IMR-90 (cell line): Measurements from ENCODE around the gene ZDHHC4. TPM values are rescaled to one million over a fixed set of nuclear protein-coding genes. Genes with fewer than 3 reads are reported as not detected.

Experiments used
- ATAC-seq: fragments of 200-7000 bp; cut with Tn5 transposase; 2 replicates; pipeline ENCODE4 v1.9.1; 2020; ENCODE audit warnings: low read depth, mild to moderate bottlenecking, moderate library complexity
- BruUV-seq: library from RNA; stranded (reverse); fragments of 400-500 nt; replicated peaks from 2 replicates; lab custom pipeline; 2021; lab: Mats Ljungman, UMichigan
- CTCF ChIA-PET: fragments of 300-600 bp; formaldehyde crosslinking; extraction: SDS; loops from one replicate; lab custom pipeline; 2021; ENCODE audit warnings: antibody characterized with exemption; lab: Yijun Ruan, JAX
- POLR2A ChIA-PET: fragments of 300-600 bp; sonication (Branson Sonifier 250); formaldehyde crosslinking; loops from one replicate; lab custom pipeline; 2022; ENCODE audit warnings: antibody characterized with exemption; ENCODE audit not compliant: unreplicated experiment; lab: Charles Lee
- DNase-seq: peaks from one replicate; pipeline ENCODE4 v3.0.0; 2013
- H2AFZ ChIP-seq: replicated peaks from 2 replicates; pipeline ENCODE3; 2013; ENCODE audit warnings: low read length, mild to moderate bottlenecking; ENCODE audit not compliant: poor library complexity
- H2AK5ac ChIP-seq: 2 replicates; pipeline ENCODE4 v1.6.1; 2013; ENCODE audit warnings: low read depth, low read length, inconsistent platforms
- H2AK9ac ChIP-seq: replicated peaks from 2 replicates; pipeline ENCODE3; 2013; ENCODE audit warnings: mild to moderate bottlenecking, low read depth, low read length, moderate library complexity; ENCODE audit not compliant: poor library complexity
- H2BK120ac ChIP-seq: 2 replicates; pipeline ENCODE4 v1.6.1; 2013; ENCODE audit warnings: low read depth, low read length, inconsistent platforms
- H2BK15ac ChIP-seq: 3 replicates; pipeline ENCODE4 v1.6.1; 2013; ENCODE audit warnings: low read depth, low read length, inconsistent platforms
- H2BK20ac ChIP-seq: 2 replicates; pipeline ENCODE4 v1.6.1; 2013; ENCODE audit warnings: low read depth, mild to moderate bottlenecking, inconsistent platforms, low read length, moderate library complexity
- H2BK5ac ChIP-seq: 2 replicates; pipeline ENCODE4 v1.6.1; 2013; ENCODE audit warnings: mild to moderate bottlenecking, low read depth, low read length, inconsistent platforms; ENCODE audit not compliant: poor library complexity, severe bottlenecking
- H3K14ac ChIP-seq: replicated peaks from 2 replicates; pipeline ENCODE4 v1.6.1; 2013; ENCODE audit warnings: low read depth, low read length, inconsistent platforms
- H3K18ac ChIP-seq: 2 replicates; pipeline ENCODE4 v1.6.1; 2013; ENCODE audit warnings: low read depth, low read length, control low read depth
- H3K23ac ChIP-seq: 2 replicates; pipeline ENCODE4 v1.6.1; 2013; ENCODE audit warnings: low read depth, low read length, inconsistent platforms
- H3K27ac ChIP-seq: 2 replicates; pipeline ENCODE4 v1.5.1; 2013; ENCODE audit warnings: mild to moderate bottlenecking, control low read depth, low read length; ENCODE audit not compliant: insufficient read depth
- H3K27me3 ChIP-seq: 2 replicates; pipeline ENCODE4 v1.6.1; 2013; ENCODE audit warnings: low read length; ENCODE audit not compliant: control insufficient read depth, insufficient read depth
- H3K36me3 ChIP-seq: 2 replicates; pipeline ENCODE4 v1.6.1; 2013; ENCODE audit warnings: low read length, mixed read lengths; ENCODE audit not compliant: control insufficient read depth, insufficient read depth
- H3K4ac ChIP-seq: 2 replicates; pipeline ENCODE4 v1.6.1; 2013; ENCODE audit warnings: low read depth, low read length, inconsistent platforms
- H3K4me1 ChIP-seq: 2 replicates; pipeline ENCODE4 v1.6.1; 2013; ENCODE audit warnings: low read length, mixed read lengths; ENCODE audit not compliant: control insufficient read depth, insufficient read depth
- H3K4me2 ChIP-seq: 2 replicates; pipeline ENCODE4 v1.6.1; 2013; ENCODE audit warnings: low read depth, mild to moderate bottlenecking, control low read depth, low read length, moderate library complexity
- H3K4me3 ChIP-seq: 2 replicates; pipeline ENCODE4 v1.5.1; 2013; ENCODE audit warnings: low read depth, mild to moderate bottlenecking, control low read depth, low read length, moderate library complexity; ENCODE audit not compliant: insufficient read depth
- H3K56ac ChIP-seq: 2 replicates; pipeline ENCODE4 v1.6.1; 2013; ENCODE audit warnings: low read length, inconsistent platforms; ENCODE audit not compliant: insufficient read depth; ENCODE audit errors: extremely low read depth
- H3K79me1 ChIP-seq, 2 experiments: 2 replicates each; pipeline ENCODE4 v1.6.1; 2013; ENCODE audit warnings: low read length in 2 of 2, inconsistent platforms in 1 of 2, low read depth in 1 of 2
- H3K9ac ChIP-seq: 2 replicates; pipeline ENCODE4 v1.6.1; 2013; ENCODE audit warnings: low read depth, low read length, control low read depth
- H3K9me1 ChIP-seq: 2 replicates; pipeline ENCODE4 v1.6.1; 2013; ENCODE audit warnings: low read length, inconsistent platforms; ENCODE audit not compliant: insufficient read depth
- H3K9me3 ChIP-seq: 2 replicates; pipeline ENCODE4 v1.6.1; 2013; ENCODE audit warnings: low read length; ENCODE audit not compliant: control insufficient read depth, insufficient read depth
- H4K20me1 ChIP-seq: 2 replicates; pipeline ENCODE4 v1.6.1; 2013; ENCODE audit warnings: low read length, inconsistent platforms; ENCODE audit not compliant: insufficient read depth
- H4K5ac ChIP-seq: 2 replicates; pipeline ENCODE4 v1.6.1; 2013; ENCODE audit warnings: mild to moderate bottlenecking, low read depth, low read length, control low read depth
- H4K8ac ChIP-seq, 2 experiments: 2 replicates each; pipeline ENCODE4 v1.6.1; 2013; ENCODE audit warnings: low read depth in 2 of 2, low read length in 2 of 2, control low read depth in 1 of 2, inconsistent platforms in 1 of 2
- H4K91ac ChIP-seq: 2 replicates; pipeline ENCODE4 v1.6.1; 2013; ENCODE audit warnings: low read depth, low read length, inconsistent platforms; ENCODE audit not compliant: insufficient read depth
- CEBPB ChIP-seq: IDR thresholded peaks from 2 replicates; pipeline ENCODE4 v1.6.1; 2012; ENCODE audit warnings: low read depth, low read length, improper control_type of control experiment
- CTCF ChIP-seq: conservative IDR thresholded peaks from 2 replicates; pipeline ENCODE4 v1.5.1; 2012; ENCODE audit warnings: mild to moderate bottlenecking, low read depth, low read length, improper control_type of control experiment
- FOS ChIP-seq: fragments of 150-350 bp; IDR thresholded peaks from 2 replicates; pipeline ENCODE4 v1.6.1; 2016; ENCODE audit warnings: low read depth, low read length
- MAZ ChIP-seq: IDR thresholded peaks from 2 replicates; pipeline ENCODE4 v1.6.1; 2012; ENCODE audit warnings: low read depth, mild to moderate bottlenecking, low read length, improper control_type of control experiment, moderate library complexity, borderline replicate concordance
- NFE2L2 ChIP-seq: fragments of 150-350 bp; IDR thresholded peaks from 2 replicates; pipeline ENCODE4 v1.6.1; 2016; ENCODE audit warnings: low read depth, mild to moderate bottlenecking, low read length
- RCOR1 ChIP-seq: IDR thresholded peaks from 2 replicates; pipeline ENCODE4 v1.6.1; 2012; ENCODE audit warnings: mild to moderate bottlenecking, low read length, improper control_type of control experiment; ENCODE audit not compliant: insufficient replicate concordance
- RFX5 ChIP-seq: IDR thresholded peaks from 2 replicates; pipeline ENCODE4 v1.8.0; 2012; ENCODE audit warnings: low read depth, mild to moderate bottlenecking, low read length, moderate library complexity
- WGBS, 2 experiments: methylation state at CpG; one replicate each; pipeline versions ENCODE4 v1.1.5 to v1.1.7; 2013; ENCODE audit warnings: missing lambda C conversion rate in 2 of 2; ENCODE audit not compliant: insufficient read length in 1 of 2; ENCODE audit errors: extremely low coverage in 2 of 2; 5-methylcytosine and 5-hydroxymethylcytosine counted together
- dilution Hi-C: fragments of 300-500 bp; cut with HindIII; formaldehyde crosslinking; loops from one replicate; pipeline ENCODE4 v1.14.3; 2018; ENCODE audit warnings: low sequenced_read_pairs; ENCODE audit not compliant: unreplicated experiment
- in situ Hi-C: fragments of 300-500 bp; cut with MboI; formaldehyde crosslinking; loops from 3 replicates; pipeline ENCODE4 v1.14.3; 2019; ENCODE audit warnings: low sequenced_read_pairs, inconsistent platforms, mixed read lengths
- intact Hi-C: fragments of 100-400 bp; cut with micrococcal nuclease; formaldehyde crosslinking; loops from 2 replicates; pipeline ENCODE4 v1.10.0; 2022
- polyA plus RNA-seq, 3 experiments: library from polyadenylated mRNA; depleted of rRNA; stranded (reverse); fragments of >200 nt; gene quantifications; 2 replicates each; pipeline ENCODE4 v1.2.3, GENCODE V29; 2012; ENCODE audit warnings: low replicate concordance in 1 of 3
- total RNA-seq: library from RNA; depleted of rRNA; stranded (reverse); fragments of >200 nt; gene quantifications from 2 replicates; pipeline ENCODE4 v1.2.3, GENCODE V29; 2012

ZDHHC4 gene
- total and polyA plus RNA-seq, 2 of the 4 experiments (the other 2 are of a cell fraction): 43.9 to 58.3 TPM

GRCh38 chr7:6628045-6628444, 50.8 kb downstream of the ZDHHC4 start:
- no peak overlapping the region for H3K14ac ChIP-seq
- no peak overlapping the region for H3K4me3 ChIP-seq
- ATAC-seq: no peak
- no peak overlapping the region for H2AK9ac ChIP-seq
- H3K9ac ChIP-seq: no peak overlapping the region
- H2BK5ac ChIP-seq: no peak overlapping the region
- H2BK120ac ChIP-seq: no peak overlapping the region
- no peak overlapping the region for H3K4me2 ChIP-seq
- in situ Hi-C loops (no loop called here), dilution Hi-C loops (no loop called here), intact Hi-C loops (no loop called here)
- H3K36me3 ChIP-seq: peaks cover 4% of the 10 kb centered on the region; the same call in 1 of the 2 replicates
- H4K8ac ChIP-seq: no peak overlapping the region
- no peaks in the 10 kb centered on the region for H3K9me1 ChIP-seq
- H3K18ac ChIP-seq: no peak overlapping the region
- POLR2A ChIA-PET: no interaction called here
- no peak for TF ChIP-seq CEBPB
- TF ChIP-seq MAZ: no peak
- TF ChIP-seq RFX5: no peak
- no peak for TF ChIP-seq FOS
- TF ChIP-seq CTCF: no peak
- TF ChIP-seq RCOR1: no peak
- TF ChIP-seq NFE2L2: no peak
- H3K56ac ChIP-seq: no peak overlapping the region
- H3K27me3 ChIP-seq: no peaks in the 10 kb centered on the region; the same call in 1 of the 2 replicates
- H2BK20ac ChIP-seq: no peak overlapping the region
- H4K20me1 ChIP-seq: no peaks in the 10 kb centered on the region
- H3K4ac ChIP-seq: no peak overlapping the region
- H3K23ac ChIP-seq: no peak overlapping the region
- no CpG with 5 or more reads among the region's 6 CpGs for WGBS, 2 experiments
- H2AFZ ChIP-seq: peak overlapping the region; percentile 21
- CTCF ChIA-PET: no interaction called here
- no peaks in the 10 kb centered on the region for H3K9me3 ChIP-seq
- no TSS peak for BruUV-seq
- H3K4me1 ChIP-seq: no peaks in the 10 kb centered on the region
- no peak overlapping the region for H2AK5ac ChIP-seq
- H4K5ac ChIP-seq: no peak overlapping the region
- no peak overlapping the region for H4K91ac ChIP-seq
- H3K27ac ChIP-seq: no peak overlapping the region
- H2BK15ac ChIP-seq: no peak overlapping the region
- H3K79me1 ChIP-seq: no peaks in the 10 kb centered on the region
- no peak for DNase-seq
